GM12892 (cell line): Measurements from ENCODE around the gene ATP1B2.

ENCODE experiments used
- POLR2A ChIP-seq: IDR thresholded peaks from 2 replicates; pipeline ENCODE4 v1.6.1; 2011; ENCODE audit warnings: low read depth, low read length, control low read depth
- TAF1 ChIP-seq: IDR thresholded peaks from 2 replicates; pipeline ENCODE4 v1.6.1; 2011; ENCODE audit warnings: low read depth, mild to moderate bottlenecking, control low read depth, low read length, borderline replicate concordance

- TF ChIP-seq POLR2A, result no peak
- no peak for TF ChIP-seq TAF1
Observed at GRCh38 chr17:7701681-7702080, 51.0 kb downstream of the ATP1B2 start.
